GM12873 (cell line): ENCODE measurements around the gene KRTAP21-2.
"Not testable (repeated sequence)": the region's sequence is repeated elsewhere in the genome, so short reads cannot be mapped to it uniquely, and the experiment has no call there.

Experiments
- CTCF ChIP-seq: IDR thresholded peaks from 2 replicates; pipeline ENCODE4 v1.5.1; 2012; ENCODE audit warnings: low read depth, mild to moderate bottlenecking, moderate library complexity, low read length, control low read depth; ENCODE audit not compliant: insufficient read depth; ENCODE audit errors: missing control alignments

Gene KRTAP21-2

GRCh38 chr21:30747159-30747558, at the start of gene KRTAP21-2:
Gene KRTAP21-2, minus strand, starts transcription at chr21:30747259. Its CDS starts 57 bp downstream, at chr21:30747202.
- TF ChIP-seq CTCF, result no peak

- no peak for TF ChIP-seq CTCF
These were observed 46.7 kb upstream of the KRTAP21-2 start for GRCh38 chr21:30793581-30794314.

GRCh38 chr21:30779249-30779648, 32.2 kb upstream of the KRTAP21-2 start:
- TF ChIP-seq CTCF, result no peak

DNA sequence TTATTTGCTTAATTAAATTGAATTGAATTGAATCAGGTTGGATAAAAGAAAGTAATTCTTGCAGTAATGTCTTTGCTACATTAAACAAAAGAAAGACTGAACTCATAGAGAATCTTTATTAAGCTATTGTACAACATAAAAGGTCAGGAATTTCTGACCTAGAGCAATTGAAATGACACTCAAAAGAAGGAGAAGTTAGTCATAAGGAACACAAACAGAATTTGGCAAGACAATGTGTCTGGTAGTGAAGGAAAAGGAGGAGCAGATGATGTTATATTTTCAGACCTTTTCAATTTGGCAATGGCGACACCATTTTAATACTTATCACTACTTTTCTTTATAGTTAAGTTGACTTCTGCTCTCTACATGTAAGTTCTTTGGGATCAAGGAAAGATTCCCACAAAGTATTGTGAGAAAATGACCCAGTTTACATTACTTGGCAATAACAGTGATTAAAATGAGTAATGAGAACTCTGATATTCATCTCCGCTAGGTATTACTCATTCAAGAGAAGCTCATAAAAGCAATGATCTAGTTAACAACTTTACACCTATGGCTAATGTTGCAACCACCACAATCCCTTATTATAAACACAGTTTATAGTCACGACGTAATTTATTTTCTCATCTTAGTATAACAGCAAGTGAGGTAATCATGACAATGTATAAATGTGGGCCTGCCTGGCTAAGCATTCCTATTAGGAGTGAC, 22.8 kb upstream of the KRTAP21-2 start:
- no peak for TF ChIP-seq CTCF

GRCh38 chr21:30760776-30761175, 13.7 kb upstream of the KRTAP21-2 start:
- TF ChIP-seq CTCF, result no peak

GRCh38 chr21:30758306-30758705, 11.2 kb upstream of the KRTAP21-2 start:
- TF ChIP-seq CTCF, result no peak

DNA sequence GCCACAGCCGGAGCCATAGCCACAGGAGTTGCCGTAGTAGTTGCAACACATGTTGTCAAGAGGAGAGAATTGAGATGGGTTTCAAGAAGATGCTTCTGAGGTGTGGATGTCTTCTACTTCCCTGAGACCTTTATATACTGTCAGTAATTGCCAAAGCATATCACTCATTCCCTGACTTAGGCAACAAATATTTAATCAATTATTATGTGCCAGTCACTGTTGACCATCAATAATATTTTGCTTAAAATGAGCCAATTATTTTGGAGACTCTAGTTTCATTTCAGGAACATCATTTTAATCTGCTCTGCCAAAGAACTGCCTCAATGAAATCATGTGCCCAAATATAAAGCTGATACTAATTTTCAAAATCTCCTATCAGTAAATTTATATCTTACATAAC, 8.3 kb upstream of the KRTAP21-2 start, which contains the start of gene KRTAP21-1:
Gene KRTAP21-1 (minus strand): TSS at position 101 of the 400 bp plus-strand sequence. CDS start 50 bp downstream, at position 51.
- TF ChIP-seq CTCF, result not testable (repeated sequence)
